GM12892 (cell line): Measurements from ENCODE around the gene PON3.

ENCODE experiments used
- POLR2A ChIP-seq: IDR thresholded peaks from 2 replicates; pipeline ENCODE4 v1.6.1; 2011; ENCODE audit warnings: low read depth, low read length, control low read depth
- POLR2AphosphoS5 ChIP-seq: IDR thresholded peaks from 2 replicates; pipeline ENCODE4 v1.6.1; 2011; ENCODE audit warnings: low read depth, low read length, control low read depth
- TAF1 ChIP-seq: IDR thresholded peaks from 2 replicates; pipeline ENCODE4 v1.6.1; 2011; ENCODE audit warnings: low read depth, mild to moderate bottlenecking, control low read depth, low read length, borderline replicate concordance

- TF ChIP-seq POLR2A (no peak), TAF1 (no peak), POLR2AphosphoS5 (no peak)
Measured at GRCh38 chr7:95320651-95321050, 75.5 kb downstream of the PON3 start.
